ENCODE data around the gene LTB4R2.

The LTB4R2 gene

GRCh38 chr14:24313913-24314312 lies 4.0 kb downstream of the LTB4R2 start:
- Histone ChIP-seq H3K27me3 (ENCODE audit: control insufficient read depth, insufficient read depth, low read length) (peaks cover 11% of the 10 kb centered on the region), H3K27ac (ENCODE audit: low read depth, low read length) (no peak overlapping the region), H3K36me3 (ENCODE audit: control insufficient read depth, insufficient read depth, low read length) (peaks cover 22% of the 10 kb centered on the region; the same call in 1 of the 2 replicates), H3K9me3 (ENCODE audit: control insufficient read depth, insufficient read depth, low read depth, low read length) (no peaks in the 10 kb centered on the region), H3K9ac (ENCODE audit: low read length) (no peak overlapping the region), H3K4me1 (ENCODE audit: control insufficient read depth, insufficient read depth, low read length) (peaks cover 9% of the 10 kb centered on the region), H3K4me3 (ENCODE audit: low read depth, low read length) (no peak overlapping the region)

GRCh38 chr14:24314377-24315193 lies 4.6 kb downstream of the LTB4R2 start:
- Histone ChIP-seq H3K4me3 (ENCODE audit: low read depth, low read length) (no peak overlapping the region), H3K9me3 (ENCODE audit: control insufficient read depth, insufficient read depth, low read depth, low read length) (no peaks in the 10 kb centered on the region), H3K4me1 (ENCODE audit: control insufficient read depth, insufficient read depth, low read length) (peaks cover 9% of the 10 kb centered on the region), H3K27me3 (ENCODE audit: control insufficient read depth, insufficient read depth, low read length) (peaks cover 18% of the 10 kb centered on the region), H3K27ac (ENCODE audit: low read depth, low read length) (no peak overlapping the region), H3K36me3 (ENCODE audit: control insufficient read depth, insufficient read depth, low read length) (peaks cover 16% of the 10 kb centered on the region; the same call in 1 of the 2 replicates), H3K9ac (ENCODE audit: low read length) (no peak overlapping the region)

GRCh38 chr14:24315243-24315806 lies 5.4 kb downstream of the LTB4R2 start:
- Histone ChIP-seq H3K4me3 (ENCODE audit: low read depth, low read length) (no peak overlapping the region), H3K36me3 (ENCODE audit: control insufficient read depth, insufficient read depth, low read length) (peaks cover 8% of the 10 kb centered on the region; the same call in 1 of the 2 replicates), H3K4me1 (ENCODE audit: control insufficient read depth, insufficient read depth, low read length) (peaks cover 7% of the 10 kb centered on the region), H3K27ac (ENCODE audit: low read depth, low read length) (no peak overlapping the region), H3K9ac (ENCODE audit: low read length) (no peak overlapping the region), H3K27me3 (ENCODE audit: control insufficient read depth, insufficient read depth, low read length) (peaks cover 24% of the 10 kb centered on the region), H3K9me3 (ENCODE audit: control insufficient read depth, insufficient read depth, low read depth, low read length) (no peaks in the 10 kb centered on the region)

DNA sequence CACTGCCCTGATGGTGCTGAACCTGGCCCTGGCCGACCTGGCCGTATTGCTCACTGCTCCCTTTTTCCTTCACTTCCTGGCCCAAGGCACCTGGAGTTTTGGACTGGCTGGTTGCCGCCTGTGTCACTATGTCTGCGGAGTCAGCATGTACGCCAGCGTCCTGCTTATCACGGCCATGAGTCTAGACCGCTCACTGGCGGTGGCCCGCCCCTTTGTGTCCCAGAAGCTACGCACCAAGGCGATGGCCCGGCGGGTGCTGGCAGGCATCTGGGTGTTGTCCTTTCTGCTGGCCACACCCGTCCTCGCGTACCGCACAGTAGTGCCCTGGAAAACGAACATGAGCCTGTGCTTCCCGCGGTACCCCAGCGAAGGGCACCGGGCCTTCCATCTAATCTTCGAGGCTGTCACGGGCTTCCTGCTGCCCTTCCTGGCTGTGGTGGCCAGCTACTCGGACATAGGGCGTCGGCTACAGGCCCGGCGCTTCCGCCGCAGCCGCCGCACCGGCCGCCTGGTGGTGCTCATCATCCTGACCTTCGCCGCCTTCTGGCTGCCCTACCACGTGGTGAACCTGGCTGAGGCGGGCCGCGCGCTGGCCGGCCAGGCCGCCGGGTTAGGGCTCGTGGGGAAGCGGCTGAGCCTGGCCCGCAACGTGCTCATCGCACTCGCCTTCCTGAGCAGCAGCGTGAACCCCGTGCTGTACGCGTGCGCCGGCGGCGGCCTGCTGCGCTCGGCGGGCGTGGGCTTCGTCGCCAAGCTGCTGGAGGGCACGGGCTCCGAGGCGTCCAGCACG lies 6.1 kb downstream of the LTB4R2 start:
- no peak overlapping the region for H3K27ac ChIP-seq (ENCODE audit: low read depth, low read length)
- peaks cover 24% of the 10 kb centered on the region for H3K27me3 ChIP-seq (ENCODE audit: control insufficient read depth, insufficient read depth, low read length)
- peaks cover 5% of the 10 kb centered on the region; the same call in 1 of the 2 replicates for H3K36me3 ChIP-seq (ENCODE audit: control insufficient read depth, insufficient read depth, low read length)
- H3K9me3 ChIP-seq (ENCODE audit: control insufficient read depth, insufficient read depth, low read depth, low read length), result no peaks in the 10 kb centered on the region
- peaks cover 6% of the 10 kb centered on the region; the same call in 1 of the 2 replicates for H3K4me1 ChIP-seq (ENCODE audit: control insufficient read depth, insufficient read depth, low read length)
- no peak overlapping the region for H3K4me3 ChIP-seq (ENCODE audit: low read depth, low read length)
- H3K9ac ChIP-seq (ENCODE audit: low read length), result no peak overlapping the region

DNA sequence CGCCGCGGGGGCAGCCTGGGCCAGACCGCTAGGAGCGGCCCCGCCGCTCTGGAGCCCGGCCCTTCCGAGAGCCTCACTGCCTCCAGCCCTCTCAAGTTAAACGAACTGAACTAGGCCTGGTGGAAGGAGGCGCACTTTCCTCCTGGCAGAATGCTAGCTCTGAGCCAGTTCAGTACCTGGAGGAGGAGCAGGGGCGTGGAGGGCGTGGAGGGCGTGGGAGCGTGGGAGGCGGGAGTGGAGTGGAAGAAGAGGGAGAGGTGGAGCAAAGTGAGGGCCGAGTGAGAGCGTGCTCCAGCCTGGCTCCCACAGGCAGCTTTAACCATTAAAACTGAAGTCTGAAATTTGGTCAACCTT lies 6.6 kb downstream of the LTB4R2 start:
- no peaks in the 10 kb centered on the region for H3K9me3 ChIP-seq (ENCODE audit: control insufficient read depth, insufficient read depth, low read depth, low read length)
- no peak overlapping the region for H3K27ac ChIP-seq (ENCODE audit: low read depth, low read length)
- peaks cover 24% of the 10 kb centered on the region for H3K27me3 ChIP-seq (ENCODE audit: control insufficient read depth, insufficient read depth, low read length)
- peaks cover 6% of the 10 kb centered on the region; the same call in 1 of the 2 replicates for H3K4me1 ChIP-seq (ENCODE audit: control insufficient read depth, insufficient read depth, low read length)
- H3K36me3 ChIP-seq (ENCODE audit: control insufficient read depth, insufficient read depth, low read length), result peaks cover 5% of the 10 kb centered on the region; the same call in 1 of the 2 replicates
- H3K4me3 ChIP-seq (ENCODE audit: low read depth, low read length), result no peak overlapping the region
- peak overlapping the region; percentile 20 for H3K9ac ChIP-seq (ENCODE audit: low read length)

DNA sequence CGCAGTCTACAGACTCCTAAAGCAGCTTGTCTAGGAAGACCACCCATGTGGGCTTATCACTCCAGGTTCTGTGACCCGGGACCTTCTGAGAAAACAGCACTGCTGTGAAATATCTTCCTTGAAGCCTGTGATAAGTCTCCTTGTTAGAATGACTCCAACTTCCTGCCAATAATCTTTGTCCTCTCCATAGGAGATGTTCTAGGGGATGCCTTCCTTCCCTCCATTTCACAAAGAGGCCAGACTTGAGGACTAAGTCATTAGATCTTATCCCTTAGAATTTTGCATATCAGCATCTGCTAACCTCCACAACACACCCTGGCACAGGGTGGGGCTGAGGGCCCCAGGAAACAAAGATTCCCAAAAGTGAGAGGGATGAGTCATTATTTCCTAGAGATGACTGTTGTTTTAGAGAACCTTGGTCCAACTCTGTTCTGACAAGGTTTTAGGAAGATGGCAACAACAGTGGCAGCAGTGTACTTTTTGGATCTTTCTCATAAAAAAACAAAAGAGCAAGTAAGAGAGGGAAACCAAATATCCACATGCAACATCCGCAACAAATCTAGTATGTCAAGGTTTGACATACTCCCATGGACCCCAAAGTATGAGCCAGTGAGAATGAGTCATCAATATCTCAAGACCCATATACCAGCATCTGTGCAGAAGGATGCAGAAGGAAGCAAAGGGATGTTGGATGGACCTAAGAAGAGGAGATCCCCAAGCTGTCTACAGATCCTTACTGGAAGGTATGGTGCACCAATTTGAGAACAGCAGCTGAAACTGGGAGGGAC lies 7.4 kb downstream of the LTB4R2 start:
- Histone ChIP-seq H3K4me1 (ENCODE audit: control insufficient read depth, insufficient read depth, low read length) (peaks cover 10% of the 10 kb centered on the region; the same call in 1 of the 2 replicates), H3K9me3 (ENCODE audit: control insufficient read depth, insufficient read depth, low read depth, low read length) (no peaks in the 10 kb centered on the region), H3K27me3 (ENCODE audit: control insufficient read depth, insufficient read depth, low read length) (peaks cover 24% of the 10 kb centered on the region), H3K4me3 (ENCODE audit: low read depth, low read length) (no peak overlapping the region), H3K36me3 (ENCODE audit: control insufficient read depth, insufficient read depth, low read length) (no peaks in the 10 kb centered on the region), H3K9ac (ENCODE audit: low read length) (no peak overlapping the region), H3K27ac (ENCODE audit: low read depth, low read length) (no peak overlapping the region)

DNA sequence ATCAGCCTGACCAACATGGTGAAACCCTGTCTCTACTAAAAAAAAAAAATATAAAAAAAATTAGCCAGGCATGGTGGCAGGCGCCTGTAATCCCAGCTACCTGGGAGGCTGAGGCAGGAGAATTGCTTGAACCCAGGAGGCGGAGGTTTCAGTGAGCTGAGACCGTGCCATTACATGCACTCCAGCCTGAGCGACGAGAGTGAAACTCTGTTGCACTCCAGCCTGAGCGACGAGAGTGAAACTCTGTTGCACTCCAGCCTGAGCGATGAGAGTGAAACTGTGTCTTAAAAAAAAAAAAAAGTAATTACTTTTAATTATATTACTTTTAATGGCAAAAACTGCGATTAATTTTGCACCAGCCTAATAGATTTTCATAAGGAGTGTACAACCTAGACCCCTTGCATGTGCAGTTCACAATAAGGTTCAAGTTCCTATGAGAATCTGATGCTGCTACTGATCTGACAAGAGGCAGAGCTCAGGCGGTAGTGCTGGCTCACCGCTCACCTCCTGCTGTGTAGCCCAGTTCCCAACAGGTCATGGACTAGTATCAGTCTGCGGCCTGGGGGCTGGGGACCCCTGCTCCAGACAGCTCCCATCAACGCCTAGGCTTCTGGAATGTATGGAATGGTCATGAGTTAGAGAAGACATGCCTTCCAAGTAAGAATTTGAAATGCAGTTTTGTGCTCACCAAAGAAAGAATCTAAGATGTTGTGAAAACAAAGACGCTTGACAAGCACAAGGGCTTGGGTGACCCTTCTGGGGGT lies 11.5 kb downstream of the LTB4R2 start:
- Histone ChIP-seq H3K9me3 (ENCODE audit: control insufficient read depth, insufficient read depth, low read depth, low read length) (no peaks in the 10 kb centered on the region), H3K27me3 (ENCODE audit: control insufficient read depth, insufficient read depth, low read length) (peaks cover 30% of the 10 kb centered on the region), H3K36me3 (ENCODE audit: control insufficient read depth, insufficient read depth, low read length) (no peaks in the 10 kb centered on the region), H3K4me3 (ENCODE audit: low read depth, low read length) (no peak overlapping the region), H3K4me1 (ENCODE audit: control insufficient read depth, insufficient read depth, low read length) (peaks cover 10% of the 10 kb centered on the region; the same call in 1 of the 2 replicates), H3K9ac (ENCODE audit: low read length) (no peak overlapping the region), H3K27ac (ENCODE audit: low read depth, low read length) (no peak overlapping the region)

DNA sequence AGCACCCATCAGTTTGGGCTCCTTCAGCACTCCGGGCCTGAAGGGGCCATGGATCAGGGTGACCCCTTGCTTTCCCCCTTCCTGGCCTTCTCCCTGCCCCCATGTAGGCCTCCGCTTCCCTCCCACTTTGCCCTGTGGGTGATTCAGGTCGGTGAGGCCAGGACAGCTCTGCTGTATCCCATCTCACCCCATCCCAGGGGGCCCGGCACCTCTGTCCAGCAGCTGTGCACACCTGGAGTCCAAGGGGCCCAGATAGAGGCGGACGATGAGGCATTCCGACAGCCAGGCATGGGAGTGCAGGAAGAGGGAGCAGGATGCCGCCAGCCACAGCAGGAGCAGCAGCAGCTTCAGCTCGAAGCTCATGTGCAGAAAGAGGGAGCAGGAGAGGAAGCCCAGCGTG lies 12.7 kb downstream of the LTB4R2 start:
- no peak overlapping the region for H3K27ac ChIP-seq (ENCODE audit: low read depth, low read length)
- no peaks in the 10 kb centered on the region for H3K9me3 ChIP-seq (ENCODE audit: control insufficient read depth, insufficient read depth, low read depth, low read length)
- H3K36me3 ChIP-seq (ENCODE audit: control insufficient read depth, insufficient read depth, low read length), result no peaks in the 10 kb centered on the region
- no peak overlapping the region for H3K4me3 ChIP-seq (ENCODE audit: low read depth, low read length)
- H3K9ac ChIP-seq (ENCODE audit: low read length), result no peak overlapping the region
- H3K27me3 ChIP-seq (ENCODE audit: control insufficient read depth, insufficient read depth, low read length), result peaks cover 24% of the 10 kb centered on the region
- 0 out of 2 replicates have a peak, but pooled peaks cover 4% of the 10 kb centered on the region for H3K4me1 ChIP-seq (ENCODE audit: control insufficient read depth, insufficient read depth, low read length)

GRCh38 chr14:24323341-24323740 lies 13.4 kb downstream of the LTB4R2 start:
- Histone ChIP-seq H3K9me3 (ENCODE audit: control insufficient read depth, insufficient read depth, low read depth, low read length) (no peaks in the 10 kb centered on the region), H3K36me3 (ENCODE audit: control insufficient read depth, insufficient read depth, low read length) (no peaks in the 10 kb centered on the region), H3K27me3 (ENCODE audit: control insufficient read depth, insufficient read depth, low read length) (peaks cover 22% of the 10 kb centered on the region), H3K27ac (ENCODE audit: low read depth, low read length) (no peak overlapping the region), H3K9ac (ENCODE audit: low read length) (no peak overlapping the region), H3K4me3 (ENCODE audit: low read depth, low read length) (no peak overlapping the region), H3K4me1 (ENCODE audit: control insufficient read depth, insufficient read depth, low read length) (0 out of 2 replicates have a peak, but pooled peaks cover 4% of the 10 kb centered on the region)

GRCh38 chr14:24324024-24324423 lies 14.1 kb downstream of the LTB4R2 start:
- no peak overlapping the region for H3K4me3 ChIP-seq (ENCODE audit: low read depth, low read length)
- H3K9ac ChIP-seq (ENCODE audit: low read length), result no peak overlapping the region
- H3K27ac ChIP-seq (ENCODE audit: low read depth, low read length), result no peak overlapping the region
- H3K36me3 ChIP-seq (ENCODE audit: control insufficient read depth, insufficient read depth, low read length), result no peaks in the 10 kb centered on the region
- H3K27me3 ChIP-seq (ENCODE audit: control insufficient read depth, insufficient read depth, low read length), result peaks cover 23% of the 10 kb centered on the region
- 0 out of 2 replicates have a peak, but pooled peaks cover 4% of the 10 kb centered on the region for H3K4me1 ChIP-seq (ENCODE audit: control insufficient read depth, insufficient read depth, low read length)
- no peaks in the 10 kb centered on the region for H3K9me3 ChIP-seq (ENCODE audit: control insufficient read depth, insufficient read depth, low read depth, low read length)
